Uterus (tissue), 2 donors: ENCODE results near the gene LMOD2.

Source experiments
- POLR2A ChIP-seq, 2 donors: fragments of 450-650 bp; IDR thresholded peaks; one replicate each; pipeline ENCODE4 v1.6.1; 2016; ENCODE audit warnings: antibody characterized with exemption in 2 of 2, mild to moderate bottlenecking in 1 of 2, moderate library complexity in 1 of 2
- TF ChIP-seq, protein P1 (sequence below), 4 experiments: fragments of 200-600 bp in 2 of 4; fragments of 450-650 bp in 2 of 4; sonication (generic) in 2 of 4; IDR thresholded peaks; one replicate each; pipeline ENCODE4 v1.5.1; 2016 to 2019; ENCODE audit warnings: antibody characterized with exemption in 4 of 4, mild to moderate bottlenecking in 2 of 4, moderate library complexity in 1 of 4

DNA sequence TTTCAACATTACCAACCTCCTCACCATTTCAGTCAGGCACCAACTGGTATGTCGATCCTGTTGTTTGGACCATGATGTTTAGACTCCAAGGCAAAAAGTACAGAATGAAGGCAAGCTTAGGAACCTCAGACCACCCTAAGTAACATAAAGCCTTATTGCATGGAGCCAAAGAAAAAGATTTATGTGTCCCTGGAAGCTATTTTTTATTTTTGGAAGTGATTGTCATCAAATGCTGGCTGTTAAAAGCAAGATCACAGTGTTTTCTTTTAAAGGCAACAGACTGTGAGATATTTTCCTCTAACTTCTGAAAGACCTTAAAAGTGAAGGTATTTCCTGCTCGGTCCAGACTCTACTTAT is 45.8 kb upstream of the LMOD2 start:
- TF ChIP-seq, protein P1, sequence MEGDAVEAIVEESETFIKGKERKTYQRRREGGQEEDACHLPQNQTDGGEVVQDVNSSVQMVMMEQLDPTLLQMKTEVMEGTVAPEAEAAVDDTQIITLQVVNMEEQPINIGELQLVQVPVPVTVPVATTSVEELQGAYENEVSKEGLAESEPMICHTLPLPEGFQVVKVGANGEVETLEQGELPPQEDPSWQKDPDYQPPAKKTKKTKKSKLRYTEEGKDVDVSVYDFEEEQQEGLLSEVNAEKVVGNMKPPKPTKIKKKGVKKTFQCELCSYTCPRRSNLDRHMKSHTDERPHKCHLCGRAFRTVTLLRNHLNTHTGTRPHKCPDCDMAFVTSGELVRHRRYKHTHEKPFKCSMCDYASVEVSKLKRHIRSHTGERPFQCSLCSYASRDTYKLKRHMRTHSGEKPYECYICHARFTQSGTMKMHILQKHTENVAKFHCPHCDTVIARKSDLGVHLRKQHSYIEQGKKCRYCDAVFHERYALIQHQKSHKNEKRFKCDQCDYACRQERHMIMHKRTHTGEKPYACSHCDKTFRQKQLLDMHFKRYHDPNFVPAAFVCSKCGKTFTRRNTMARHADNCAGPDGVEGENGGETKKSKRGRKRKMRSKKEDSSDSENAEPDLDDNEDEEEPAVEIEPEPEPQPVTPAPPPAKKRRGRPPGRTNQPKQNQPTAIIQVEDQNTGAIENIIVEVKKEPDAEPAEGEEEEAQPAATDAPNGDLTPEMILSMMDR (IDR thresholded peaks at IDR 0.05), result no peak
- no peak for TF ChIP-seq POLR2A (IDR thresholded peaks at IDR 0.05)
